Mucosa of descending colon (tissue), 3 donors: Measurements from ENCODE around the gene PTPRN. TPM values are rescaled to one million over a fixed set of nuclear protein-coding genes. Genes with fewer than 3 reads are reported as not detected.

ENCODE experiments used
- ATAC-seq: fragments of 200-7000 bp; cut with Tn5 transposase; one replicate; pipeline ENCODE4 v1.9.1; 2020; ENCODE audit warnings: mild to moderate bottlenecking, moderate library complexity
- DNase-seq, 3 donors: peaks; one replicate each; pipeline ENCODE4 v3.0.0-alpha.2; 2020
- H3K36me3 ChIP-seq: fragments of 200-600 bp; one replicate; pipeline ENCODE4 v1.8.0; 2021; ENCODE audit warnings: low read depth, mild to moderate bottlenecking
- H3K4me1 ChIP-seq: fragments of 200-600 bp; one replicate; pipeline ENCODE4 v1.8.0; 2021; ENCODE audit warnings: low read depth, mild to moderate bottlenecking
- H3K4me3 ChIP-seq: fragments of 200-600 bp; one replicate; pipeline ENCODE4 v1.8.0; 2021; ENCODE audit warnings: mild to moderate bottlenecking
- H3K9me3 ChIP-seq: fragments of 200-600 bp; one replicate; pipeline ENCODE4 v1.8.0; 2021; ENCODE audit warnings: mild to moderate bottlenecking
- CTCF ChIP-seq: fragments of 200-600 bp; IDR thresholded peaks from one replicate; pipeline ENCODE4 v1.8.0; 2022; ENCODE audit warnings: antibody characterized with exemption, mild to moderate bottlenecking
- intact Hi-C, 2 donors: fragments of 100-400 bp; cut with DNase I in 1 of 2; cut with micrococcal nuclease in 1 of 2; formaldehyde crosslinking; loops; one replicate each; pipeline versions ENCODE4 v1.11.0 to v1.11.1; 2022; cut with DNase I, micrococcal nuclease
- total RNA-seq, 3 donors: library from RNA; stranded (reverse); fragmentation: NEBNext Ultra II Directional in 2 of 3; extraction: Animal tissue kit (Norgen Biotek cat#: 25700) in 2 of 3; gene quantifications; one replicate each; pipeline versions ENCODE4 v1.2.1 to v1.2.4, GENCODE V29; 2021 to 2023
- donor health status: DM: no; HTN: no; CAD: no; lungs with moderate emphysema.
- donor health status: DM: no; HTN: no; CAD: no.
- donor health status: DM: no; HTN: yes; CAD: no.

PTPRN gene
- total RNA-seq, 3 donors from 2014 or later = 0.72 to 13.0 (median 1.0) TPM

- no peaks in the 10 kb centered on the region for H3K4me1 ChIP-seq
- no peaks in the 10 kb centered on the region for H3K9me3 ChIP-seq
- DNase-seq = no peak
- TF ChIP-seq CTCF = no peak
- intact Hi-C loops = no loop called here
- H3K36me3 ChIP-seq = no peaks in the 10 kb centered on the region
- no peak for ATAC-seq
- H3K4me3 ChIP-seq = no peak overlapping the region
These were observed 24.9 kb upstream of the PTPRN start for GRCh38 chr2:219334076-219334475.

GRCh38 chr2:219332542-219332941, 23.3 kb upstream of the PTPRN start, which contains the start of gene RESP18:
Gene RESP18, minus strand, starts transcription at chr2:219332744.
- Histone ChIP-seq H3K36me3 (no peaks in the 10 kb centered on the region), H3K4me3 (no peak within 1 kb of the TSS), H3K4me1 (no peaks in the 10 kb centered on the region), H3K9me3 (no peaks in the 10 kb centered on the region)
- no peak for TF ChIP-seq CTCF
- DNase-seq = no peak
- no peak for ATAC-seq
- intact Hi-C loops = no loop called here

- Histone ChIP-seq H3K36me3 (no peaks in the 10 kb centered on the region), H3K4me1 (no peaks in the 10 kb centered on the region), H3K4me3 (no peak overlapping the region), H3K9me3 (no peaks in the 10 kb centered on the region)
- TF ChIP-seq CTCF = no peak
- ATAC-seq = peak; percentile 40
- peak in 2 of 3 donors; percentile 41 to 47 for DNase-seq
- intact Hi-C loops = no loop called here
These were observed 22.5 kb upstream of the PTPRN start for GRCh38 chr2:219331560-219332213.

GRCh38 chr2:219327719-219328118, 18.5 kb upstream of the PTPRN start:
- ATAC-seq = no peak
- no peak for DNase-seq
- no peak for TF ChIP-seq CTCF

GRCh38 chr2:219325657-219326315, 16.6 kb upstream of the PTPRN start:
- intact Hi-C loops = no loop called here
- Histone ChIP-seq H3K9me3 (no peaks in the 10 kb centered on the region), H3K36me3 (no peaks in the 10 kb centered on the region), H3K4me1 (no peaks in the 10 kb centered on the region), H3K4me3 (no peak overlapping the region)
- DNase-seq (peak in 1 of 3 donors; percentile 10), ATAC-seq (no peak)
- no peak for TF ChIP-seq CTCF

More at GRCh38 chr2:219327719-219328118, 18.5 kb upstream of the PTPRN start:
- intact Hi-C loops = no loop called here
- no peaks in the 10 kb centered on the region for H3K36me3 ChIP-seq
- H3K9me3 ChIP-seq = no peaks in the 10 kb centered on the region
- H3K4me3 ChIP-seq = no peak overlapping the region
- H3K4me1 ChIP-seq = no peaks in the 10 kb centered on the region
